K562 (cell line): Measurements from ENCODE around the gene ABHD18. TPM values are rescaled to one million over a fixed set of nuclear protein-coding genes. Genes with fewer than 3 reads are reported as not detected.

Source experiments
- ARID4B ChIP-seq: sonication (generic); formaldehyde crosslinking; IDR thresholded peaks from 2 replicates; pipeline ENCODE4 v1.8.0; 2022; ENCODE audit warnings: mild to moderate bottlenecking, missing genetic modification reagents
- BRF1 ChIP-seq: IDR thresholded peaks from 3 replicates; pipeline ENCODE4 v1.6.1; 2011; ENCODE audit warnings: borderline replicate concordance, mild to moderate bottlenecking; ENCODE audit not compliant: insufficient read length; ENCODE audit errors: extremely low read depth
- CBFA2T2 ChIP-seq: fragments of 450-650 bp; conservative IDR thresholded peaks from 2 replicates; pipeline ENCODE4 v1.6.1; 2017; ENCODE audit warnings: mild to moderate bottlenecking
- ETV6 ChIP-seq, 3 experiments: fragments of 150-350 bp in 1 of 3; sonication (generic) in 1 of 3; formaldehyde crosslinking in 1 of 3; IDR thresholded peaks; 2 replicates each; pipeline versions ENCODE4 v1.6.1 to v1.8.0; 2014 to 2022; ENCODE audit warnings: borderline replicate concordance in 2 of 3, low read depth in 2 of 3, antibody characterized with exemption in 1 of 3, low read length in 1 of 3, mild to moderate bottlenecking in 1 of 3, missing genetic modification reagents in 1 of 3
- HMG20B ChIP-seq: fragments of 250-450 bp; sonication (Bioruptor Pico); IDR thresholded peaks from 2 replicates; pipeline ENCODE4 v1.5.0; 2021; ENCODE audit warnings: mild to moderate bottlenecking
- NFE2 ChIP-seq: IDR thresholded peaks from 2 replicates; pipeline ENCODE4 v1.6.1; 2014; ENCODE audit warnings: antibody characterized with exemption, low read depth
- PHF21A ChIP-seq: fragments of 450-650 bp; IDR thresholded peaks from 2 replicates; pipeline ENCODE4 v1.6.1; 2017; ENCODE audit warnings: low read depth, borderline replicate concordance
- RNF219 ChIP-seq: fragments of 250-450 bp; sonication (Bioruptor Pico); IDR thresholded peaks from 2 replicates; pipeline ENCODE4 v1.5.0; 2022; ENCODE audit warnings: mild to moderate bottlenecking
- SIRT6 ChIP-seq: IDR thresholded peaks from one replicate; pipeline ENCODE4 v1.6.1; 2012; ENCODE audit warnings: low read depth, mild to moderate bottlenecking, control low read depth, inconsistent platforms, low read length, moderate library complexity
- TFAM ChIP-seq: fragments of 250-450 bp; sonication (Bioruptor Pico); conservative IDR thresholded peaks from 2 replicates; pipeline ENCODE4 v1.5.0; 2021; ENCODE audit warnings: mild to moderate bottlenecking, moderate library complexity
- ZNF239 ChIP-seq: fragments of 250-450 bp; sonication (Bioruptor Pico); IDR thresholded peaks from 2 replicates; pipeline ENCODE4 v1.4.0; 2020; ENCODE audit warnings: mild to moderate bottlenecking
- ZNF445 ChIP-seq: fragments of 250-450 bp; sonication (Bioruptor Pico); IDR thresholded peaks from 2 replicates; pipeline ENCODE4 v1.4.0; 2020; ENCODE audit warnings: low read depth, mild to moderate bottlenecking, moderate library complexity
- ZNF551 ChIP-seq: fragments of 250-450 bp; sonication (Bioruptor Pico); IDR thresholded peaks from 2 replicates; pipeline ENCODE4 v1.5.0; 2021; ENCODE audit warnings: mild to moderate bottlenecking, moderate library complexity
- polyA plus RNA-seq, 8 experiments: library from polyadenylated mRNA; depleted of rRNA in 4 of 8; stranded (reverse) in 5 of 8; unstranded in 3 of 8; fragments of >200 nt; fragmentation: Nextera tagmentation in 2 of 8; fragmentation: Illumina TruSeq in 1 of 8; extraction: Ambion mirVana in 2 of 8; extraction: Trizol in 1 of 8; gene quantifications; 2 replicates each; pipeline versions ENCODE4 v1.2.1 to v1.2.3, GENCODE V29; 2011 to 2014; ENCODE audit warnings: inconsistent platforms in 1 of 8, missing spikeins in 1 of 8
- total RNA-seq, 7 experiments: library from RNA; depleted of rRNA in 6 of 7; stranded (reverse); fragments of >200 nt in 6 of 7; fragmentation: Illumina TruSeq in 2 of 7; extraction: Trizol in 2 of 7; gene quantifications; 2 replicates each; pipeline versions ENCODE4 v1.2.1 to v1.2.3, GENCODE V29; 2011 to 2021; ENCODE audit warnings: low replicate concordance in 1 of 7
- TF ChIP-seq, protein P1 (sequence below), 2 experiments: fragments of 450-650 bp; IDR thresholded peaks; 2 replicates each; pipeline ENCODE4 v1.6.1; 2016
- TF ChIP-seq, protein P2 (sequence below): IDR thresholded peaks from 2 replicates; pipeline ENCODE4 v1.6.1; 2016; ENCODE audit warnings: missing genetic modification characterization, missing compliant biosample characterization

ABHD18 gene
- total and polyA plus RNA-seq, 9 of the 15 experiments (the other 6 are each of a cell fraction or from before 2014, with no cell fraction given) = 6.1 to 25.0 (median 16.0) TPM

GRCh38 chr4:128060699-128061565 lies 95.7 kb downstream of the ABHD18 start, which contains the start of gene LARP1B (continued):
- TF ChIP-seq PHF21A (no peak), ARID4B (peak; percentile 91), TFAM (CRISPR knock-in tag) (no peak), SIRT6 (no peak), RNF219 (CRISPR knock-in tag) (no peak), HMG20B (CRISPR knock-in tag) (no peak), ZNF445 (no peak), ZNF551 (CRISPR knock-in tag) (no peak), BRF1 (no peak), ZNF239 (CRISPR knock-in tag) (no peak), CBFA2T2 (no peak), NFE2 (peak; percentile 50; the same call in 1 of the 2 replicates), ETV6 (IDR thresholded peaks at IDR 0.05; ENCODE audit: borderline replicate concordance in 1 of 2, low read depth in 2 of 2, low read length in 1 of 2) (no peak), ETV6 (CRISPR knock-in tag; IDR thresholded peaks at IDR 0.05; ENCODE audit: borderline replicate concordance) (peak; percentile 89; the same call in 1 of the 2 replicates)
- TF ChIP-seq, protein P1, sequence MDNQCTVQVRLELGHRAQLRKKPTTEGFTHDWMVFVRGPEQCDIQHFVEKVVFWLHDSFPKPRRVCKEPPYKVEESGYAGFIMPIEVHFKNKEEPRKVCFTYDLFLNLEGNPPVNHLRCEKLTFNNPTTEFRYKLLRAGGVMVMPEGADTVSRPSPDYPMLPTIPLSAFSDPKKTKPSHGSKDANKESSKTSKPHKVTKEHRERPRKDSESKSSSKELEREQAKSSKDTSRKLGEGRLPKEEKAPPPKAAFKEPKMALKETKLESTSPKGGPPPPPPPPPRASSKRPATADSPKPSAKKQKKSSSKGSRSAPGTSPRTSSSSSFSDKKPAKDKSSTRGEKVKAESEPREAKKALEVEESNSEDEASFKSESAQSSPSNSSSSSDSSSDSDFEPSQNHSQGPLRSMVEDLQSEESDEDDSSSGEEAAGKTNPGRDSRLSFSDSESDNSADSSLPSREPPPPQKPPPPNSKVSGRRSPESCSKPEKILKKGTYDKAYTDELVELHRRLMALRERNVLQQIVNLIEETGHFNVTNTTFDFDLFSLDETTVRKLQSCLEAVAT (IDR thresholded peaks at IDR 0.05) = no peak
- TF ChIP-seq, protein P2, sequence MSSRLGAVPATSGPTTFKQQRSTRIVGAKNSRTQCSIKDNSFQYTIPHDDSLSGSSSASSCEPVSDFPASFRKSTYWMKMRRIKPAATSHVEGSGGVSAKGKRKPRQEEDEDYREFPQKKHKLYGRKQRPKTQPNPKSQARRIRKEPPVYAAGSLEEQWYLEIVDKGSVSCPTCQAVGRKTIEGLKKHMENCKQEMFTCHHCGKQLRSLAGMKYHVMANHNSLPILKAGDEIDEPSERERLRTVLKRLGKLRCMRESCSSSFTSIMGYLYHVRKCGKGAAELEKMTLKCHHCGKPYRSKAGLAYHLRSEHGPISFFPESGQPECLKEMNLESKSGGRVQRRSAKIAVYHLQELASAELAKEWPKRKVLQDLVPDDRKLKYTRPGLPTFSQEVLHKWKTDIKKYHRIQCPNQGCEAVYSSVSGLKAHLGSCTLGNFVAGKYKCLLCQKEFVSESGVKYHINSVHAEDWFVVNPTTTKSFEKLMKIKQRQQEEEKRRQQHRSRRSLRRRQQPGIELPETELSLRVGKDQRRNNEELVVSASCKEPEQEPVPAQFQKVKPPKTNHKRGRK (tag) = no peak
